Loucy (cell line): Measurements from ENCODE around the gene PDXP.

Source experiments
- CTCF ChIP-seq: fragments of 200-600 bp; sonication (generic); conservative IDR thresholded peaks from 2 replicates; pipeline ENCODE4 v1.5.1; 2014; ENCODE audit warnings: mild to moderate bottlenecking, antibody characterized with exemption, low read length
- EZH2phosphoT487 ChIP-seq: fragments of 200-600 bp; IDR thresholded peaks from 2 replicates; pipeline ENCODE4 v1.6.1; 2018; ENCODE audit warnings: antibody characterized with exemption, mild to moderate bottlenecking, moderate library complexity, borderline replicate concordance

GRCh38 chr22:37675930-37676735 is 17.6 kb downstream of the PDXP start:
- TF ChIP-seq CTCF = no peak
- TF ChIP-seq EZH2phosphoT487 = no peak
